Mesenchymal stem cell (in vitro differentiated cells and primary cell): ENCODE results near the gene IGFL1.

ENCODE experiments used
- DNase-seq: peaks from one replicate; pipeline ENCODE4 v3.0.0-alpha.2; 2013
- H2AFZ ChIP-seq: one replicate; pipeline ENCODE4 v1.6.1; 2013; ENCODE audit warnings: low read depth, mild to moderate bottlenecking, control low read depth, inconsistent platforms, low read length, moderate library complexity
- H2AK5ac ChIP-seq: 2 replicates; pipeline ENCODE4 v1.6.1; 2013; ENCODE audit warnings: low read length, moderate library complexity, mild to moderate bottlenecking, inconsistent platforms; ENCODE audit not compliant: severe bottlenecking
- H2BK120ac ChIP-seq: one replicate; pipeline ENCODE4 v1.6.1; 2013; ENCODE audit warnings: low read depth, mild to moderate bottlenecking, inconsistent platforms, low read length, moderate library complexity
- H2BK12ac ChIP-seq, 2 experiments: one replicate each; pipeline ENCODE4 v1.6.1; 2013; ENCODE audit warnings: inconsistent platforms in 2 of 2, low read length in 2 of 2, mild to moderate bottlenecking in 2 of 2, moderate library complexity in 2 of 2, control low read depth in 1 of 2
- H2BK15ac ChIP-seq: one replicate; pipeline ENCODE4 v1.6.1; 2013; ENCODE audit warnings: mild to moderate bottlenecking, low read depth, inconsistent platforms; ENCODE audit not compliant: poor library complexity, severe bottlenecking
- H2BK5ac ChIP-seq: 2 replicates; pipeline ENCODE4 v1.6.1; 2013; ENCODE audit warnings: low read depth, mild to moderate bottlenecking, low read length, control low read depth, inconsistent platforms; ENCODE audit not compliant: poor library complexity, severe bottlenecking
- H3K14ac ChIP-seq, 2 experiments: one replicate each; pipeline ENCODE4 v1.6.1; 2013; ENCODE audit warnings: inconsistent platforms in 2 of 2, low read length in 2 of 2, control low read depth in 1 of 2, mild to moderate bottlenecking in 1 of 2, moderate library complexity in 1 of 2
- H3K18ac ChIP-seq, 2 experiments: one replicate each; pipeline ENCODE4 v1.6.1; 2013; ENCODE audit warnings: inconsistent platforms in 2 of 2, low read length in 2 of 2, control low read depth in 1 of 2, low read depth in 1 of 2, mild to moderate bottlenecking in 1 of 2
- H3K23ac ChIP-seq, 2 experiments: one replicate each; pipeline ENCODE4 v1.6.1; 2013; ENCODE audit warnings: inconsistent platforms in 2 of 2, low read length in 2 of 2, mild to moderate bottlenecking in 2 of 2, moderate library complexity in 2 of 2, control low read depth in 1 of 2
- H3K27ac ChIP-seq: 2 replicates; pipeline ENCODE4 v1.5.1; 2013; ENCODE audit warnings: mild to moderate bottlenecking, moderate library complexity, low read length, control low read depth, inconsistent platforms; ENCODE audit not compliant: poor library complexity, severe bottlenecking
- H3K27me3 ChIP-seq, 2 experiments: 2 replicates each; pipeline versions ENCODE4 v1.6.1 to v1.7.0; 2013; ENCODE audit warnings: low read length in 2 of 2, mild to moderate bottlenecking in 2 of 2, moderate library complexity in 2 of 2, control low read depth in 1 of 2, inconsistent platforms in 1 of 2; ENCODE audit not compliant: control insufficient read depth in 1 of 2, insufficient read depth in 1 of 2
- H3K36me3 ChIP-seq, 2 experiments: 2 replicates each; pipeline versions ENCODE4 v1.6.1 to v1.7.0; 2013; ENCODE audit warnings: low read length in 2 of 2, control low read depth in 1 of 2, inconsistent platforms in 1 of 2, low read depth in 1 of 2, mild to moderate bottlenecking in 1 of 2; ENCODE audit not compliant: insufficient read depth in 2 of 2, control insufficient read depth in 1 of 2
- H3K4ac ChIP-seq, 2 experiments: one replicate each; pipeline ENCODE4 v1.6.1; 2013; ENCODE audit warnings: inconsistent platforms in 2 of 2, low read length in 2 of 2, mild to moderate bottlenecking in 2 of 2, moderate library complexity in 2 of 2, control low read depth in 1 of 2, low read depth in 1 of 2
- H3K4me1 ChIP-seq: 2 replicates; pipeline ENCODE4 v1.6.1; 2013; ENCODE audit warnings: low read depth, low read length, control low read depth; ENCODE audit not compliant: control insufficient read depth, insufficient read depth
- H3K4me2 ChIP-seq: 2 replicates; pipeline ENCODE4 v1.6.1; 2013; ENCODE audit warnings: low read length, mild to moderate bottlenecking, inconsistent platforms; ENCODE audit not compliant: poor library complexity, severe bottlenecking
- H3K4me3 ChIP-seq, 2 experiments: 2 replicates each; pipeline versions ENCODE4 v1.5.1 to v1.7.0; 2013; ENCODE audit warnings: low read length in 2 of 2, mild to moderate bottlenecking in 2 of 2, control low read depth in 1 of 2, low read depth in 1 of 2; ENCODE audit not compliant: insufficient read depth in 1 of 2
- H3K79me1 ChIP-seq: replicated peaks from 2 replicates; pipeline ENCODE4 v1.6.1; 2013; ENCODE audit warnings: mild to moderate bottlenecking, control low read depth, low read length, inconsistent platforms; ENCODE audit not compliant: poor library complexity, severe bottlenecking
- H3K9ac ChIP-seq: 2 replicates; pipeline ENCODE4 v1.7.0; 2013; ENCODE audit warnings: mild to moderate bottlenecking, low read length, moderate library complexity
- H3K9me3 ChIP-seq: 2 replicates; pipeline ENCODE4 v1.7.0; 2013; ENCODE audit warnings: mild to moderate bottlenecking, low read length; ENCODE audit not compliant: control insufficient read depth
- H4K8ac ChIP-seq: one replicate; pipeline ENCODE4 v1.6.1; 2013; ENCODE audit warnings: inconsistent platforms, mild to moderate bottlenecking, low read length, moderate library complexity
- H4K91ac ChIP-seq: one replicate; pipeline ENCODE4 v1.6.1; 2013; ENCODE audit warnings: mild to moderate bottlenecking, low read length, inconsistent platforms
- WGBS: methylation state at CpG from one replicate; pipeline ENCODE4 v1.1.7; 2013; ENCODE audit warnings: mixed read lengths; 5-methylcytosine and 5-hydroxymethylcytosine counted together

The IGFL1 gene

DNA sequence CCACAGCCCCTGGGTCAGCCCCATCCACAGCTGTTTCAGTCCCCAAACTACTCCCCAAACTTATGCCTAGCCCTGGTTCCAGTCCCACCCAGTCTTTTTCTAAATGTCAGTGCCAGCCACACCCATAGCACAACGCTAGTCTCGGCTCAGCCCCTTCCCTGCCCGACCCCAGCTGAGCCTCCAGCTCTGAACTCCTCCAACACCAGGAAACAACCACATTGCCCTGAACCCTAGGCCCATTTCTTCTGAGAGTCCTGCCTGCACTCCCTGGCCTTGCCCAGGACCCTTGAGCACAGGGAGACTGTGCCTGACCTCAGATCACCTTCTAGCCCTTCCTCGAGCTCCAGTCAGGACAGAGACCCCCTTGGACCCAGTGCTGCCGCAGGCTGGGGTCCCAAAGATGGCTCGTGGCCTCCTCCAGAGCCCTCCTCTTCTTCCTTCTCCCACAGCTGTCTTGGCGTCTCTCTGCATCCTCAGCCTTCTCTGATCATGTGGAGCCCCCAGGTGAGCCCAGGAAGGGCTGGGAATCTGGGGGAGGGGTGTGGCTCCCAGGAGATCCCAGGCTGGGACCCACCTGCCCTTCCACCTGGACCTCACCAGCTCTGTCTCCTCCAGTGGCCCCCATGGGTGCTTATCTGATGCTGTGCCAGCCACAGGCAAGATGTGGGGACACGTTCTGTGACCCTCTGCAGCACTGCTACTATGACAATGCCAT is 33.0 kb upstream of the IGFL1 start:
- no peak overlapping the region for H3K4ac ChIP-seq
- peaks cover 22 to 76% of the 10 kb centered on the region in 2 experiments for H3K27me3 ChIP-seq
- H3K4me1 ChIP-seq: peaks cover 11% of the 10 kb centered on the region
- no peak overlapping the region for H3K4me3 ChIP-seq
- H2BK5ac ChIP-seq: no peak overlapping the region
- no peak overlapping the region for H2BK15ac ChIP-seq
- 68% methylated on average over 5 of the region's 8 CpGs for WGBS
- no peak overlapping the region for H3K9ac ChIP-seq
- H2AFZ ChIP-seq: no peak overlapping the region
- DNase-seq: no peak
- no peak overlapping the region for H2BK12ac ChIP-seq
- H4K91ac ChIP-seq: no peak overlapping the region
- no peaks in the 10 kb centered on the region for H3K79me1 ChIP-seq
- H3K9me3 ChIP-seq: no peaks in the 10 kb centered on the region
- H3K4me2 ChIP-seq: no peak overlapping the region
- peak overlapping the region in 1 of 2 experiments; percentile 83 for H3K14ac ChIP-seq
- no peak overlapping the region for H4K8ac ChIP-seq
- H3K18ac ChIP-seq: no peak overlapping the region
- H2BK120ac ChIP-seq: no peak overlapping the region
- H2AK5ac ChIP-seq: no peak overlapping the region
- H3K23ac ChIP-seq: no peak overlapping the region
- H3K36me3 ChIP-seq: no peaks in the 10 kb centered on the region
- no peak overlapping the region for H3K27ac ChIP-seq

DNA sequence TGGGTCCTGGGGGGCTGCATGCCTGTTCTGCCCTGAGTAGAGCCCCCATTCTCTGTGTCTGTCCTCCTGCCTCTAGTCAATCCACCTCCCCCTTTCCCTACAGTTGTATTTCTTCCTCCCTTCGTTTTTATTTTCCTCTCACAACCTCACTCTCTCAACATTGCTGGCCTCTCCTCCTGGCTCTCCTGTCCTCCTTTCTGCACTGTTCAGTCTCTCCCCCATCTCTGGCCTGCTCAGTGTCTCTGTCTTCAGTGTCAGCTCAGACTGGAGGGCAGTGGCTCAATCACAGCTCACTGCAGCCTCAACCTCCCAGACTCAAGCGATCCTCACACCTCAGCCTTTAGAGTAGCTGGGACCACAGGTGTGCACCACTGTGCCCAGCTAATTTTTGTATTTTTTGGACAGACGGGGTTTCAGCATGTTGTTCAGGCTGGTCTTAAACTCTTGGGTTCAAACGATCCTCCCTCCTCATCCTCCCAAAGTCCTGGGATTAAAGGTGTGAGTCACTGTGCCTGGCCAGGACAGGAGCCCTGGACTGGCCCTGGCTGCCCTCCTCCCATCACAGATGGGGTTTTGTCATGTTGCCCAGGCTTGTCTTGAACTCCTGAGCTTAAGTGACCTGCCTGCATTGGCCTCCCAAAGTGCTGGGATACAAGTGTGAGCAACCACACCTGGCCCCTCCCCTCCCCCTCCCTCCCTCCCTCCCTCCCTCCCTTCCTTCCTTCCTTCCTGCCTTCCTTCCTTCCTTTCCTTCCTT is 32.0 kb upstream of the IGFL1 start:
- no peak overlapping the region for H4K91ac ChIP-seq
- no peak overlapping the region for H3K4me3 ChIP-seq
- no peak overlapping the region for H3K18ac ChIP-seq
- no peaks in the 10 kb centered on the region for H3K9me3 ChIP-seq
- no peak overlapping the region for H3K4me2 ChIP-seq
- no peak for DNase-seq
- H2AFZ ChIP-seq: no peak overlapping the region
- H2BK15ac ChIP-seq: no peak overlapping the region
- H3K4ac ChIP-seq: no peak overlapping the region
- no peak overlapping the region for H2AK5ac ChIP-seq
- H3K79me1 ChIP-seq: no peaks in the 10 kb centered on the region
- H2BK120ac ChIP-seq: no peak overlapping the region
- H3K9ac ChIP-seq: no peak overlapping the region
- H3K27me3 ChIP-seq: peaks cover 22 to 80% of the 10 kb centered on the region in 2 experiments
- no peak overlapping the region for H3K14ac ChIP-seq
- no peak overlapping the region for H3K27ac ChIP-seq
- no peak overlapping the region for H3K23ac ChIP-seq
- H2BK12ac ChIP-seq: no peak overlapping the region
- no peak overlapping the region for H4K8ac ChIP-seq
- WGBS: 66% methylated on average over 4 of the region's 4 CpGs
- H3K36me3 ChIP-seq: no peaks in the 10 kb centered on the region
- no peak overlapping the region for H2BK5ac ChIP-seq
- peaks cover 14% of the 10 kb centered on the region for H3K4me1 ChIP-seq

DNA sequence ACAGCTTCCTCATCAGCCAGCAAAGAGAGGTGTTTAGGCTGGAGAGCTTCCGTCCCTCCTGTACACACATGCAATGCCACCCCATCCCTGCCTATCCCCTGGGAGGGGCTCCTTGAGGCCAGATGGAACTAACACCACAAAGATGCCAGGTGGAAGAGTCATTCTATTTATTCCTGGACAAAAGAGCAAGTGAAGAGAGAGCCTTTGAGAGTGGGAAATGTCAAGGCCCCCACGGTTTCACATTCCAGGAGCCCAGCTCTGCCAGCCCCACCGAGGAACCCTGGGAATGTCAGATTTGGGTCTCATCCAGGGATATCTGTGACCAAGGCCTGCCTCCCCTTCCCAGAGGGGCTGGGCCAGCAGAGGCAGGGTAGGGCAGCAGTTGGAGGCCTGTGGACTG is 30.8 kb upstream of the IGFL1 start:
- Histone ChIP-seq H2AK5ac (no peak overlapping the region), H3K4me1 (peaks cover 14% of the 10 kb centered on the region), H4K91ac (no peak overlapping the region), H4K8ac (no peak overlapping the region), H3K27me3 (peaks cover 28 to 88% of the 10 kb centered on the region in 2 experiments), H2AFZ (no peak overlapping the region), H3K18ac (no peak overlapping the region), H3K4me3 (no peak overlapping the region), H3K14ac (no peak overlapping the region), H2BK5ac (no peak overlapping the region), H2BK12ac (no peak overlapping the region), H3K36me3 (no peaks in the 10 kb centered on the region), H3K79me1 (no peaks in the 10 kb centered on the region), H3K9me3 (no peaks in the 10 kb centered on the region), H3K4ac (no peak overlapping the region), H3K23ac (no peak overlapping the region), H3K9ac (no peak overlapping the region), H3K27ac (no peak overlapping the region), H3K4me2 (no peak overlapping the region), H2BK15ac (no peak overlapping the region), H2BK120ac (no peak overlapping the region)
- no peak for DNase-seq
- 73% methylated on average over 3 of the region's 3 CpGs for WGBS

DNA sequence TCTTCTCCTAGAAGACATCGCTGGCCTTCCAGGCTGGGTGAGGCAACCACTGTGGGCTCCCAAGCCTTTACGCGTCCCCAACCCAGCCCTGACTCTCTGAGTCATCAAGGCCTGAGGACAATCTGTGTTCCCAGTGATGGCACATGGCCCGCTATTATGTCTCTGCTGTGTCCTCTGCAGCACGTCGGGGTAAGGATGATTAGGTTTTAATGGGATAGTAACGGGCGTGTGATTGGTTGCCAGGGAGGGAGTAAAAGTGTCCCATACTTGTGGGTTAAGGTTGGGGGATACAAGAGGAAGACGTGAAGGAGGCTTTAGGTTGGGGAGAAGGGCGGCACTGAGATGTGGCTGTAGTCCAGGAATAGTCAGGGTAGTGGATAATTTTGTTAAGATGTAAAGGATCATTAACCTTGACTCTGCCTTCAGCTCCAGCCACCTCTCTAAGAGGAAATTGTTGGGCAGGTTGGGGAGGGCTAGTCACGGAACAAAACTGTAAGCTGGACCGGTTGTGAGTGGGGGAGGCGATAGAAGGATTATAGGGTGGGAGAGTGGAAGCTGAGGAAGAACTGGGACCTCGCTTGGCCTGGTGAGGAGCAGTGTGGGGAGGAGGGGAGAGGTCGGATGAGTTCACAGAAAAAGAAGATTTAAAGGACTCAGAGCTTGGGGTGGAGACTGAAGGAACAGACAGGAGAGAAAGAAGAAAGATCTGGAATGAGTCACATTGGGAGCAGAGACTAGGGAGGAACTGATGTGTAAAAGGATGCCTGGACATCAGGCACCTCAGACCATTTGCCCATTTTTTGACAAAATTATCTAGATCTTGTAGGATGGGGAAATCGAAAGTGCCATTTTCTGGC is 27.9 kb upstream of the IGFL1 start:
- Histone ChIP-seq H2BK120ac (no peak overlapping the region), H2BK12ac (no peak overlapping the region), H3K9me3 (no peaks in the 10 kb centered on the region), H3K18ac (no peak overlapping the region), H3K27me3 (peaks cover 31 to 88% of the 10 kb centered on the region in 2 experiments), H3K4ac (no peak overlapping the region), H3K4me3 (no peak overlapping the region), H3K79me1 (no peaks in the 10 kb centered on the region), H3K27ac (no peak overlapping the region), H3K9ac (no peak overlapping the region), H2AFZ (no peak overlapping the region), H3K23ac (no peak overlapping the region), H2BK15ac (no peak overlapping the region), H3K14ac (no peak overlapping the region), H4K91ac (no peak overlapping the region), H2AK5ac (no peak overlapping the region), H4K8ac (no peak overlapping the region), H2BK5ac (no peak overlapping the region), H3K4me1 (peaks cover 18% of the 10 kb centered on the region), H3K4me2 (no peak overlapping the region), H3K36me3 (no peaks in the 10 kb centered on the region)
- WGBS: 81% methylated on average over 15 of the region's 16 CpGs
- no peak for DNase-seq
